Testis (tissue), 3 donors: ENCODE data around the gene OR5B17. TPM values are rescaled to one million over a fixed set of nuclear protein-coding genes. Genes with fewer than 3 reads are reported as not detected.

Experiments used
- DNase-seq: peaks from one replicate; pipeline ENCODE4 v3.0.0-alpha.2; 2019
- H3K27ac ChIP-seq, 2 donors: fragments of 200-600 bp; sonication (generic); one replicate each; pipeline ENCODE4 v1.5.1; 2019
- H3K27me3 ChIP-seq: fragments of 200-600 bp; sonication (generic); one replicate; pipeline ENCODE4 v1.5.1; 2019
- H3K36me3 ChIP-seq: fragments of 200-600 bp; sonication (generic); one replicate; pipeline ENCODE4 v1.5.1; 2017; ENCODE audit warnings: low read depth; ENCODE audit errors: missing control alignments
- H3K4me1 ChIP-seq: fragments of 200-600 bp; sonication (generic); one replicate; pipeline ENCODE4 v1.5.1; 2019
- H3K4me3 ChIP-seq, 2 donors: fragments of 200-600 bp; sonication (generic); one replicate each; pipeline ENCODE4 v1.5.1; 2017 to 2019
- H3K9me3 ChIP-seq: fragments of 200-600 bp; sonication (generic); one replicate; pipeline ENCODE4 v1.5.1; 2017
- CTCF ChIP-seq, 3 experiments: fragments of 450-650 bp in 2 of 3; fragments of 200-600 bp in 1 of 3; sonication (generic) in 1 of 3; IDR thresholded peaks; one replicate each; pipeline ENCODE4 v1.5.1; 2016 to 2019; ENCODE audit warnings: antibody characterized with exemption in 3 of 3, mild to moderate bottlenecking in 2 of 3, moderate library complexity in 1 of 3
- POLR2A ChIP-seq: fragments of 450-650 bp; IDR thresholded peaks from one replicate; pipeline ENCODE4 v1.6.1; 2017; ENCODE audit warnings: antibody characterized with exemption, mild to moderate bottlenecking, moderate library complexity
- WGBS, 2 donors: methylation state at CpG; one replicate each; pipeline ENCODE4 v1.1.5; 2018; 5-methylcytosine and 5-hydroxymethylcytosine counted together
- intact Hi-C: fragments of 100-400 bp; cut with DNase I; formaldehyde crosslinking; loops from one replicate; pipeline ENCODE4 v1.15.1; 2023; ENCODE audit warnings: low total_unique reads
- polyA plus RNA-seq: library from polyadenylated mRNA; stranded (reverse); fragments of 350-450 nt; fragmentation: Illumina TruSeq; extraction: RNeasy Lipid Tissue Mini Kit (QIAGEN cat#74804); gene quantifications from one replicate; pipeline ENCODE4 v1.2.3, GENCODE V29; 2014; ENCODE audit warnings: low read depth, low replicate concordance; ENCODE audit not compliant: insufficient read depth
- total RNA-seq, 2 donors: library from RNA; depleted of rRNA; stranded (reverse); fragments of >200 nt; gene quantifications; one replicate each; pipeline ENCODE4 v1.2.3, GENCODE V29; 2016

OR5B17 gene
- total and polyA plus RNA-seq, 3 donors from 2014 or later: not detected

GRCh38 chr11:58330861-58331260 is 28.0 kb downstream of the OR5B17 start:
- no peaks in the 10 kb centered on the region for H3K27me3 ChIP-seq
- DNase-seq: no peak
- H3K36me3 ChIP-seq: no peaks in the 10 kb centered on the region
- no peak for TF ChIP-seq CTCF (IDR thresholded peaks at IDR 0.05)
- TF ChIP-seq POLR2A: no peak
- no peak overlapping the region for H3K4me3 ChIP-seq
- H3K9me3 ChIP-seq: no peaks in the 10 kb centered on the region
- intact Hi-C loops: no loop called here
- H3K4me1 ChIP-seq: no peaks in the 10 kb centered on the region
- 75 to 85% methylated on average over 2 of the region's 2 CpGs for WGBS, 2 donors
- no peak overlapping the region for H3K27ac ChIP-seq

DNA sequence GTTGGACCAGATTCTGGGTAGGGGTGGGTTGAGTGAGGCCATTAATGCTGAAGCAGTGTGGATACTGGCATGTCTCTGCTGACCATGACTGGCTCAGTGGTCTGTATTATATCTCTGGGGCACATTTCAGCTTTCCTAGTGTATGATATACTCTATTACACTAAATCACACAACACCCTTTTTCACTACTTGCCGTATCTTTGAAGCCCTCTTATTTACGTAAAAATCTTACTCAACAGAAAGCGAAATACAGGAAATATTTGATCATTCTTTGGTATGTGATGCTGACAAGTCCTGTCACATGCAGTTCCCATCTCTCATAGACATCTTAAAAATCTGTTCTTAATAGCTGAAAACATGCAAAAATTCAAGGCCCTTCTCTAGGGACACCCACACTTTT is 40.3 kb downstream of the OR5B17 start:
- no peaks in the 10 kb centered on the region for H3K9me3 ChIP-seq
- no peak overlapping the region for H3K4me3 ChIP-seq
- no peak overlapping the region for H3K27ac ChIP-seq
- 47 to 78% methylated on average over 3 of the region's 3 CpGs for WGBS, 2 donors
- no peaks in the 10 kb centered on the region for H3K36me3 ChIP-seq
- TF ChIP-seq CTCF (IDR thresholded peaks at IDR 0.05) (no peak), POLR2A (no peak)
- DNase-seq: no peak
- H3K4me1 ChIP-seq: no peaks in the 10 kb centered on the region
- intact Hi-C loops: no loop called here
- H3K27me3 ChIP-seq: no peaks in the 10 kb centered on the region

DNA sequence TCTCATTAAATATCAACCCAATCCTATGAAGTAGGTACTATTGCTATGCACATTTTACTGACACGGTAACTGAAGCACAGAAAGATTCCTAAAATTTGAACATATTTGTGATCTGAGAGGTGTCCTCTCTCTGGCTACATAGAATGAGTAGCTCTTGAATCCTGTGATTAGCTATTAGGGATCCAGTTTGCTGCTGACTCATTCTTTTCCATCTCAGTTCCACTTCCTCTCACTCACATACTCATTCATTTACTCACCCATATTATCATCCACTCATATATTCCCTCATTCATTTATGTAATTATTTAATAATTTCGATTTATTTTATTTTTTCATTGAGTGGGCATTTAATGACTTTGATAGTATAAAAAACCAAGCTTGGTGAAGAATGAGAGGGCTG is 42.7 kb downstream of the OR5B17 start:
- Histone ChIP-seq H3K9me3 (no peaks in the 10 kb centered on the region), H3K36me3 (no peaks in the 10 kb centered on the region), H3K27me3 (no peaks in the 10 kb centered on the region), H3K4me3 (no peak overlapping the region), H3K27ac (no peak overlapping the region), H3K4me1 (no peaks in the 10 kb centered on the region)
- TF ChIP-seq CTCF (IDR thresholded peaks at IDR 0.05): no peak
- no peak for TF ChIP-seq POLR2A
- intact Hi-C loops: no loop called here
- DNase-seq: no peak
- WGBS, 2 donors: 67 to 68% methylated on average over 2 of the region's 2 CpGs

Other genes with a start within 250 kb of the OR5B17 start
- not detected for gene OR9I1, start 233.5 kb downstream of the OR5B17 start, total RNA-seq
- gene OR9I1, start 233.5 kb downstream of the OR5B17 start, polyA plus RNA-seq: not detected
- gene OR9Q2, start 170.0 kb downstream of the OR5B17 start, total RNA-seq: under 1 TPM; 0.16 to 0.43 TPM
- not detected for gene OR9Q2, start 170.0 kb downstream of the OR5B17 start, polyA plus RNA-seq
- not detected for gene OR1S2, start 154.9 kb downstream of the OR5B17 start, total RNA-seq
- gene OR1S2, start 154.9 kb downstream of the OR5B17 start, polyA plus RNA-seq: not detected
- gene OR1S1, start 146.3 kb downstream of the OR5B17 start, total RNA-seq: not detected
- not detected for gene OR1S1, start 146.3 kb downstream of the OR5B17 start, polyA plus RNA-seq
- not detected for gene OR10Q1, start 130.2 kb downstream of the OR5B17 start, total RNA-seq
- gene OR10Q1, start 130.2 kb downstream of the OR5B17 start, polyA plus RNA-seq: not detected
- not detected for gene OR10W1, start 90.8 kb downstream of the OR5B17 start, total RNA-seq
- gene OR10W1, start 90.8 kb downstream of the OR5B17 start, polyA plus RNA-seq: not detected
- not detected for gene OR5B3, start 47.8 kb upstream of the OR5B17 start, total RNA-seq
- gene OR5B3, start 47.8 kb upstream of the OR5B17 start, polyA plus RNA-seq: not detected
- under 1 TPM; 0.47 to 0.62 TPM for gene OR5B2, start 69.1 kb upstream of the OR5B17 start, total RNA-seq
- gene OR5B2, start 69.1 kb upstream of the OR5B17 start, polyA plus RNA-seq: not detected
- under 1 TPM in 1 of 2 donors, not detected in 1; 0.71 TPM for gene OR5B12, start 83.2 kb upstream of the OR5B17 start, total RNA-seq
- gene OR5B12, start 83.2 kb upstream of the OR5B17 start, polyA plus RNA-seq: not detected
- under 1 TPM; 0.62 to 0.71 TPM for gene OR5B21, start 149.0 kb upstream of the OR5B17 start, total RNA-seq
- gene OR5B21, start 149.0 kb upstream of the OR5B17 start, polyA plus RNA-seq: not detected
- gene LPXN, start 216.8 kb upstream of the OR5B17 start, total RNA-seq: 10 to 100 TPM; 15.8 to 17.3 TPM
- 14.5 TPM for gene LPXN, start 216.8 kb upstream of the OR5B17 start, polyA plus RNA-seq
- 100 to 1,000 TPM in 1 of 2 donors, 10 to 100 TPM in 1; 99.0 to 126 TPM for gene ZFP91, start 220.0 kb upstream of the OR5B17 start, total RNA-seq
- 215 TPM for gene ZFP91, start 220.0 kb upstream of the OR5B17 start, polyA plus RNA-seq